ENCODE results near the gene UGT1A6.
"Not testable (repeated sequence)": the region's sequence is repeated elsewhere in the genome, so short reads cannot be mapped to it uniquely, and the experiment has no call there.

Gene UGT1A6

DNA sequence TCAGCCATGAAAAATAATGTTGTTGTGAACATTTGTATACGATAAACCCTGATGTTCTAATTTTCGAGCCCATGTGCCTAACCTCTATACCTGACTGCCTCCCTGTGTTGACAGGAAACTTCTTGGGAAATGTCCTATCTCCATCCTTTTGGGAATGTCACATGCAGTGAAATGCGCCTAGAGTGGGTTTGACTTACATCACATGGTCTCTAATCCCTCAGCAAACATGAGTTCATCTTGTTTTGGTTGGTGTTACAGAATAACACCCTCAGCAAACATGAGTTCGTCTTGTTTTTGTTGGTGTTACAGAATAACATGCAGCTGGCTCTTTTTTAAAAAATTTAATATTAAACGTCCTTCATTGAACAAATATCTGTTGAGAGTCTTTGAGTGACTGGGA is 4.3 kb upstream of the UGT1A6 start:
- no peaks in the 10 kb centered on the region for H3K4me1 ChIP-seq (ENCODE audit: control insufficient read depth, insufficient read depth, low read length)
- H3K36me3 ChIP-seq (ENCODE audit: insufficient read depth, low read length): no peaks in the 10 kb centered on the region
- no peak overlapping the region for H3K4me3 ChIP-seq (ENCODE audit: low read length)
- no peaks in the 10 kb centered on the region for H3K27me3 ChIP-seq (ENCODE audit: control insufficient read depth, insufficient read depth, low read length)
- H3K9me3 ChIP-seq (replicated peaks; ENCODE audit: low read length): no peaks in the 10 kb centered on the region
- H3K4me2 ChIP-seq (ENCODE audit: low read length): no peak overlapping the region
- no peak overlapping the region for H3K9ac ChIP-seq (ENCODE audit: low read depth, low read length)

DNA sequence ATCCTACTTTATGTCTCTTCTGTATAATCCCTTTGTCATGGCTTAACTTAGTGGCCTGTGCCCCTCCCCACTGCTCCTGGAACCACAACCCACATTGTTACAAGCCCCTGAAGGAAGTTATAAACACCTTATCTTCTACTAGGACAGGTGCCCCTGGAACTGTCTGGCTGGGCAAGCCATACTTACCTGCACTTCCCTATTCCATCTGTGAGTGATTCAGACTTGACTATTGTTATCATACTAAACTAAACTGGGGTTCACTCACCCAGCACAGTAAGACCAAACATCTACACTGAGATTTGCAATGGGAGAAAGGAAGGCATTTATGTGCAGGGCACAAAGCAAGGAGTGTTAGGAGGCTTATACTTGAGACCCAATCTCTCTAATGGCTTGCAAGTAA is 3.7 kb upstream of the UGT1A6 start:
- H3K36me3 ChIP-seq (ENCODE audit: insufficient read depth, low read length): no peaks in the 10 kb centered on the region
- no peak overlapping the region for H3K9ac ChIP-seq (ENCODE audit: low read depth, low read length)
- no peaks in the 10 kb centered on the region for H3K9me3 ChIP-seq (replicated peaks; ENCODE audit: low read length)
- H3K4me2 ChIP-seq (ENCODE audit: low read length): no peak overlapping the region
- no peaks in the 10 kb centered on the region for H3K27me3 ChIP-seq (ENCODE audit: control insufficient read depth, insufficient read depth, low read length)
- H3K4me3 ChIP-seq (ENCODE audit: low read length): no peak overlapping the region
- no peaks in the 10 kb centered on the region for H3K4me1 ChIP-seq (ENCODE audit: control insufficient read depth, insufficient read depth, low read length)

DNA sequence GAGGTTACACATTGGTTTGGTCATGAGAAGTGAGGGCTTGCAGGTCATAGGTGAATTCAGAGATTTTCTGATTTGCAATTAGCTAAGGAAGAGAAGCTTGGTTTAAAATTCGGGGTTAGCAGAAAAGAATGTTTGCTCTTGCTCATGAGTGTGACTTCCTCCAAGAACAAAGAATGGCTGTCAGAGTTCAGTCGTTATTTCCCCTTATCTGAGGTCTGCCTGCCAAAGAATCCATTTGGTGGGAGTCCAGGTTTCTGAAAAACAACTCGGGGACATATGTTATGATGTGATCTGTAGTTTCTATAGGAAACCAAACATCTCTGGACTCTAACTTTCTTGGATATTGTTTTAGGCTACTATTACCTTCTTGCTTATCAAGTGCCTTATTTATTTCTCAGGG is 3.2 kb upstream of the UGT1A6 start:
- Histone ChIP-seq H3K27me3 (ENCODE audit: control insufficient read depth, insufficient read depth, low read length) (no peaks in the 10 kb centered on the region), H3K9ac (ENCODE audit: low read depth, low read length) (no peak overlapping the region), H3K4me1 (ENCODE audit: control insufficient read depth, insufficient read depth, low read length) (no peaks in the 10 kb centered on the region), H3K36me3 (ENCODE audit: insufficient read depth, low read length) (no peaks in the 10 kb centered on the region), H3K9me3 (replicated peaks; ENCODE audit: low read length) (no peaks in the 10 kb centered on the region), H3K4me3 (ENCODE audit: low read length) (no peak overlapping the region), H3K4me2 (ENCODE audit: low read length) (no peak overlapping the region)

DNA sequence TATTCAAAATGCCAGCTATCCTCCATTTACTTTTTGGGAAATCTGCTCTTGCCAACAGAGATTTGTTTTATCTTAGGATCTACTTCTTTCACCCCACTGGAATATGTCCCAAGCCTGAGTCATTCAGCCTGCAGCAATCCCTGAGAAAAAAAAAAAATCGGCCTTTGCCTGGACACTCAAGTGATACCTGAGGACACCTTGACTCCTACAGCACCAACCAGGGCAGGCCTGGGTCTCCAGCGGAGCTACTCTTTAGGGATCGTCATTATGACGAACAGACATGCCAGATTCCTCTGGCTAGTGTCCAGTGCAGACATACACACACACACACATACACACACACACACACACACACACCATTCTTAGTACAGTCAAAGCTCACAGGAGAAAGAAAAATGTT is 2.2 kb upstream of the UGT1A6 start:
- H3K36me3 ChIP-seq (ENCODE audit: insufficient read depth, low read length): no peaks in the 10 kb centered on the region
- no peak overlapping the region for H3K4me3 ChIP-seq (ENCODE audit: low read length)
- no peak overlapping the region for H3K9ac ChIP-seq (ENCODE audit: low read depth, low read length)
- no peak overlapping the region for H3K4me2 ChIP-seq (ENCODE audit: low read length)
- no peaks in the 10 kb centered on the region for H3K4me1 ChIP-seq (ENCODE audit: control insufficient read depth, insufficient read depth, low read length)
- no peaks in the 10 kb centered on the region for H3K27me3 ChIP-seq (ENCODE audit: control insufficient read depth, insufficient read depth, low read length)
- no peaks in the 10 kb centered on the region for H3K9me3 ChIP-seq (replicated peaks; ENCODE audit: low read length)

DNA sequence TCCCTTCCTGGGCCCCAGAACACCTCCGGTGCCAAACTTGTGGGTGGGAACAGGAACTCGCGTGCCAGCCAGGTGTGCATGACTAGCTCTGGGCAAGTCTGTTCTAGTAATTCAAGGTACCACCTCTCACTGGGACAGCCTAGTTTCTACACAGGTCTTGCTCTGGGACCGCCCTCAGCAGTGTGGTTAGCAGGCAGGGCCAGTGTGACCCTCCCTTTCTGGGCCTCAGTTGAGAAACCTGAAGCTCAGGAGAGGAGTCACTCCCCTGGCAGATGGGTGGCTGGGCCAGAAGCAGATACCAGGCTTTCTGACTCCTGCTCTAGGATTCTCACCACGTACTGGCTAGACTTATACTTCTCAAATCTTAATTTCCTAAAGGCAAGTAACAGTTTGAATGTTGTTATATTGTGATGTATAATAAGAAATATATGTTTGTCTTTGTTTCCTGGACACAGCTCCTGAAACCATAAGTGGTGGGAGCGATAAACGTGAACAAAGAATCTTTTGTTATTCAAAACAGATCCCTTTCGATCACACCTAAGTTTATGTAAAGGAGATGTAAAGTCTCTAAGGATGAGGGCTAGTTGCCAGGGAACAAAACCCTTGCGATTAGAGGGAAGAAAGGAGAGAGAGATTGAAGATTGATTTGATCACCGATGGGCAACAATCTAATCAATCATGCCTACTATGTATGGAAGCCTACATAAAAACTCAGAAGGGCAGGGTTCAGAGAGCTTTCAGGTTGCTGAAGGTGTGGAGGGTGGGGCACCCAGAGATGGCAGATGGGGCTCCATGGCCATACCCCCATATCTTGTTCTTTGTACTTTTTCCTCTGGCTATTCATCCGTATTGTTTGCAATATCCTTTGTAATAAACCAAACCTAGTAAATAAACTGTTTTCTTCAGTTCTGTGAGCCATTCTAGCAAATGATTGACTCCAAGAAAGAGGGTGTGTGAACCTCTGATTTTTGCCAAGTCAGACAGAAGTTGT is 952 bp upstream of the UGT1A6 start:
- no peak overlapping the region for H3K4me3 ChIP-seq (ENCODE audit: low read length)
- no peaks in the 10 kb centered on the region for H3K36me3 ChIP-seq (ENCODE audit: insufficient read depth, low read length)
- H3K9ac ChIP-seq (ENCODE audit: low read depth, low read length): no peak overlapping the region
- no peaks in the 10 kb centered on the region for H3K4me1 ChIP-seq (ENCODE audit: control insufficient read depth, insufficient read depth, low read length)
- H3K9me3 ChIP-seq (replicated peaks; ENCODE audit: low read length): no peaks in the 10 kb centered on the region
- H3K27me3 ChIP-seq (ENCODE audit: control insufficient read depth, insufficient read depth, low read length): no peaks in the 10 kb centered on the region
- no peak overlapping the region for H3K4me2 ChIP-seq (ENCODE audit: low read length)

DNA sequence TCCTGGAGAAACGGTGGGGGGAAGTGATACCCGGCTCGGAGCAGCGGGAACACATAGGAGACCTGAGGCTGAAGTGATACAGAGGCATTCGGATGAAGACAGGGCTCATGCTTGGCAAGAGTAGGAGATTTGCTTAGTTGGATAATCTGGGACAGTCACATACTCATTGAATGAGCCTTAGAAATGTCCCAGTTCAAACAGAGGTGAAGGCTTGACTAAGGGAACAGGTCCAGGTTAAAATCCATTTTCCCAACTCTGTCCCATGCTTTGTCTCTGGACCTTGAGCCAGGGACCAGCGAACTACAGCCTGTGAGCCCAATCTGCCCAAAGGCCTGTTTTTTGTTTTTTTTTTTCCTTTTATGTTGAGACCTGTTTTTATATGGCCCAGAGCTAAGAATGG is 1.3 kb downstream of the UGT1A6 start:
- Histone ChIP-seq H3K9ac (ENCODE audit: low read depth, low read length) (no peak overlapping the region), H3K9me3 (replicated peaks; ENCODE audit: low read length) (no peaks in the 10 kb centered on the region), H3K4me2 (ENCODE audit: low read length) (no peak overlapping the region), H3K4me1 (ENCODE audit: control insufficient read depth, insufficient read depth, low read length) (no peaks in the 10 kb centered on the region), H3K27me3 (ENCODE audit: control insufficient read depth, insufficient read depth, low read length) (no peaks in the 10 kb centered on the region), H3K36me3 (ENCODE audit: insufficient read depth, low read length) (no peaks in the 10 kb centered on the region), H3K4me3 (ENCODE audit: low read length) (no peak overlapping the region)

DNA sequence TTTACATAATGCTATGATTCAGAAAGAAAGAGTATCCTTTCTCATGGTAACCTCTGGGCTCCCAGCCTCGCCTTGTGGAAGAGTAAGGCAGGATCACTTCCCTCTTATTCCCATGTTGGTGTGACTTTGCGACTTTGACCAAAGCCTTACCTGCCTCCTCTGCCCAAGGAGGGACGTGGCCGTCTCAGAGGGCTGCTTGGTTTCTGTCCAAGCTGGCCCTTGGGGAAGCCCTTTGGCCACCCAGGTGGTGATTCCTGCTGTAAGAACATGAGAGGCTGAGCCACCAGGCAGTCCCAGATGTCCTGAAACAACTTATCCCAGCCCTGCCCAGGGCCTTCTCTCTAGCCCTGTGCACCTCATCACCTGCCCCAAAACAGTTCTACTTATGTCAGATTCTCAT is 6.0 kb downstream of the UGT1A6 start:
- no peak overlapping the region for H3K9ac ChIP-seq (ENCODE audit: low read depth, low read length)

DNA sequence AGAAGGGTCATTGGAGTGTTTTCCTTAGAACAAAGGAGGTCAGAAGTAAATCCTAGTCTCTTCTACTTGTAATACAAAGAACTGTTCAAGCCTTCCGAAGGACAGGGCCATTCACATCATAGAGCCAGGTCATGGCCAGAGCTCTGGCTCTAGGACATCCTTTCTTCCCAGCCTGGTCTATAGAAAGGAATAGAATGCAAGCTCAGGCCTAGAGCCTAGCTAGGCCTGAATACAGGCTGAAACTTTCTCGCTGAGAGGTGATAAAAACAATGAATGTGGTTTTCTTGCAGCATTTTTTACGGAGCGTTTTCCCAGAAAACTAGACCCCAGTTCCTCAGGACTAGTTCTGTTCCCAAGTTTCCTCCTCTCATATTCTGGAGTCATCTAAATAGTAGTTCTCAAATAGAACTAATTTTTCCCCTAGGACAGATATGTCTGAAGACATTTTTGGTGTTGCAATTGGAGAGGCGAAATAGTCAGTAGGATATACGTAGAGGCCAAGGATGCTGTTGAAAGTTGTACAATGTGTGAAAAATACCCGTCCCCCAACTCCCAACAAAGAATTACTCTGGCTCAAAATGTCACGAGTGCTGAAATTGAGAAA is 6.8 kb downstream of the UGT1A6 start:
- Histone ChIP-seq H3K27me3 (ENCODE audit: control insufficient read depth, insufficient read depth, low read length) (no peaks in the 10 kb centered on the region), H3K36me3 (ENCODE audit: insufficient read depth, low read length) (no peaks in the 10 kb centered on the region), H3K4me1 (ENCODE audit: control insufficient read depth, insufficient read depth, low read length) (peaks cover 3% of the 10 kb centered on the region), H3K9me3 (replicated peaks; ENCODE audit: low read length) (no peaks in the 10 kb centered on the region), H3K9ac (ENCODE audit: low read depth, low read length) (no peak overlapping the region), H3K4me3 (ENCODE audit: low read length) (no peak overlapping the region), H3K4me2 (ENCODE audit: low read length) (no peak overlapping the region)

More for the DNA sequence above, 6.0 kb downstream of the UGT1A6 start:
- Histone ChIP-seq H3K4me3 (ENCODE audit: low read length) (no peak overlapping the region), H3K36me3 (ENCODE audit: insufficient read depth, low read length) (no peaks in the 10 kb centered on the region), H3K4me1 (ENCODE audit: control insufficient read depth, insufficient read depth, low read length) (peaks cover 3% of the 10 kb centered on the region), H3K27me3 (ENCODE audit: control insufficient read depth, insufficient read depth, low read length) (no peaks in the 10 kb centered on the region), H3K4me2 (ENCODE audit: low read length) (no peak overlapping the region), H3K9me3 (replicated peaks; ENCODE audit: low read length) (no peaks in the 10 kb centered on the region)

DNA sequence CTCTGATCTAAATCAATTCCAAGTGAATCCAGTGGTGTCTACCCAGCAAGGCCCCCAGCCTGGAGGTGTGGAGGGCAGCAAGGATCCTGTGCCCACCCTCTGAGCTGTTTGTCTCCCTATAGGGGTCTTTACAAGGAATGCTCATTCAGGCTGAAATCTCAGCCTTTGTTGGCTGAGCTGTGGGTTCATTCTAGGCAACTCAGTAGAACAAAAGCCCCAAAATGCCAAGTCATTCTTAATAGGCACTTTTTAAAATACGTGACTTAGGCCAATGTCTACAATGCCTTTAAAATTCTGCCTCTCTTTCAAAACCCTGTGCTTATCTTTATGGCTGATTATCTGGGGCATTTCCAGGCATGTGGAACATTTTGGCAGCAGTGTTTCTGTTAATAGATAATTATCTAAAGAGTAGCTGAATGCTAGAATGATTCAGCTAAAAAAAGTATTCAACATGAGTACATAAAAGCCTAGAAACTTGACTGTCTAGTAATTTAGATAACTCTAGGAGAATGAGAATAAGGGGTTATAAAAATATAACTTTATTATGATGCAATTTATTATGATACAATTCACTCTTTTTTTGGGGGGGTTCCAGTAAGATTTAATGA is 7.4 kb downstream of the UGT1A6 start:
- H3K36me3 ChIP-seq (ENCODE audit: insufficient read depth, low read length): no peaks in the 10 kb centered on the region
- no peak overlapping the region for H3K9ac ChIP-seq (ENCODE audit: low read depth, low read length)

DNA sequence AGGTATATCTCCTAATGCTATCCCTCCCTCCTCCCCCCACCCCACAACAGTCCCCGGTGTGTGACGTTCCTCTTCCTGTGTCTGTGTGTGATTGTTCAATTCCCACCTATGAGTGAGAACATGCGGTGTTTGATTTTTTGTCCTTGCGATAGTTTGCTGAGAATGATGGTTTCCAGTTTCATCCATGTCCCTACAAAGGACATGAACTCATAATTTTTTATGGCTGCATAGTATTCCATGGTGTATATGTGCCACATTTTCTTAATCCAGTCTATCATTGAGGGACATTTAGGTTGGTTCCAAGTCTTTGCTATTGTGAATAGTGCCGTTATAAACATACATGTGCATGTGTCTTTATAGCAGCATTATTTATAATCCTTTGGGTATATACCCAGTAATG is 8.2 kb downstream of the UGT1A6 start:
- H3K27me3 ChIP-seq (ENCODE audit: control insufficient read depth, insufficient read depth, low read length); H3K9ac ChIP-seq (ENCODE audit: low read depth, low read length); H3K4me2 ChIP-seq (ENCODE audit: low read length); H3K9me3 ChIP-seq (replicated peaks; ENCODE audit: low read length); H3K4me3 ChIP-seq (ENCODE audit: low read length); H3K36me3 ChIP-seq (ENCODE audit: insufficient read depth, low read length); H3K4me1 ChIP-seq (ENCODE audit: control insufficient read depth, insufficient read depth, low read length): not testable (repeated sequence)

More for the DNA sequence above, 7.4 kb downstream of the UGT1A6 start:
- Histone ChIP-seq H3K27me3 (ENCODE audit: control insufficient read depth, insufficient read depth, low read length) (no peaks in the 10 kb centered on the region), H3K4me2 (ENCODE audit: low read length) (no peak overlapping the region), H3K9me3 (replicated peaks; ENCODE audit: low read length) (no peaks in the 10 kb centered on the region), H3K4me3 (ENCODE audit: low read length) (no peak overlapping the region), H3K4me1 (ENCODE audit: control insufficient read depth, insufficient read depth, low read length) (peaks cover 3% of the 10 kb centered on the region)

DNA sequence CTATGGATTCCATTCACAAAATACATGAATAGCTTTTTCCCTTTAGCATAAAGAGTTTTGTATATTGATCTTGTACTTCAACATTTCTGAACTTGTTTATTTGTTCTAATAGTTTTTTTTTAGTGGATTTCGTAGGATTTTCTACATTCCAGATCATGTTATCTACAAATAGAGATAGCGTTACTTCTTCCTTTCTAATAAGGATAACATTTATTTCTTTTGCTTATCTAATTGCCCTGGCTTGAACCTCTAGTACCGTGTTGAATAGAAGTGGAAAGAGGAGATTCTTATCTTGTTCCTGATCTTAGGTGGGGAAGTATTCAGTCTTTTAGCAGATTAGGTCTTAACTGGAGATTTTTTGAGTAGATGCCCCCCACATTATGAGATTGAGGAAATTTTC is 9.5 kb downstream of the UGT1A6 start:
- no peak overlapping the region for H3K4me3 ChIP-seq (ENCODE audit: low read length)
- no peaks in the 10 kb centered on the region for H3K36me3 ChIP-seq (ENCODE audit: insufficient read depth, low read length)
- H3K9ac ChIP-seq (ENCODE audit: low read depth, low read length): no peak overlapping the region
- H3K4me1 ChIP-seq (ENCODE audit: control insufficient read depth, insufficient read depth, low read length): peaks cover 14% of the 10 kb centered on the region
- H3K4me2 ChIP-seq (ENCODE audit: low read length): no peak overlapping the region
- H3K9me3 ChIP-seq (replicated peaks; ENCODE audit: low read length): no peaks in the 10 kb centered on the region
- no peaks in the 10 kb centered on the region for H3K27me3 ChIP-seq (ENCODE audit: control insufficient read depth, insufficient read depth, low read length)

Data from skeletal muscle satellite cell (primary cell).